ENCODE measurements around the gene GABBR2.

The GABBR2 gene

DNA sequence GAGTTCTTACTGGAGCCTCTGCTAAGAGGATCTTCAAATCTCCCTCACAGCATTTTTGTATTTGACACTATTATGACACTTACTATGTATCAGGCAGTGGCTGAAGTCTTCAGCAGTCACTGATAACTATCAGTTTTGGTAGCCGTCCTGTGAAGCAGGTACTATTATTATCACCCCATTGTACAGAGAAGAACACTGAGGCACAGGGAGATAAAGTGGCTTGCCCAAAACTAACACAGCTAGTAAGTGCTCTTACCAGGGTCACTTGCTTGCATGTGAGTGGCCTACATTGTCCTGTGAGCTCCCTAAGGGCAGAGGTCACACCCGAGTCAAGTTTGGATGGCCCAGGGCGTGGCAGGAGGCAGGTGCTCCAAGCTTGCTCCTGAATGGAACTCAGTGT lies 16.8 kb downstream of the GABBR2 start:
- Histone ChIP-seq H3K4me3 (ENCODE audit: low read depth, low read length) (no peak overlapping the region), H3K9me3 (ENCODE audit: control insufficient read depth, low read length) (no peaks in the 10 kb centered on the region), H3K4me2 (ENCODE audit: low read length) (no peak overlapping the region), H3K27ac (no peak overlapping the region), H3K79me2 (no peaks in the 10 kb centered on the region), H3K36me3 (ENCODE audit: control insufficient read depth, insufficient read depth, low read length) (no peaks in the 10 kb centered on the region), H3K4me1 (peaks cover 1% of the 10 kb centered on the region), H3K9ac (no peak overlapping the region), H3K27me3 (ENCODE audit: control insufficient read depth, insufficient read depth, low read length) (no peaks in the 10 kb centered on the region), H2AFZ (no peak overlapping the region)
- TF ChIP-seq, protein P1, sequence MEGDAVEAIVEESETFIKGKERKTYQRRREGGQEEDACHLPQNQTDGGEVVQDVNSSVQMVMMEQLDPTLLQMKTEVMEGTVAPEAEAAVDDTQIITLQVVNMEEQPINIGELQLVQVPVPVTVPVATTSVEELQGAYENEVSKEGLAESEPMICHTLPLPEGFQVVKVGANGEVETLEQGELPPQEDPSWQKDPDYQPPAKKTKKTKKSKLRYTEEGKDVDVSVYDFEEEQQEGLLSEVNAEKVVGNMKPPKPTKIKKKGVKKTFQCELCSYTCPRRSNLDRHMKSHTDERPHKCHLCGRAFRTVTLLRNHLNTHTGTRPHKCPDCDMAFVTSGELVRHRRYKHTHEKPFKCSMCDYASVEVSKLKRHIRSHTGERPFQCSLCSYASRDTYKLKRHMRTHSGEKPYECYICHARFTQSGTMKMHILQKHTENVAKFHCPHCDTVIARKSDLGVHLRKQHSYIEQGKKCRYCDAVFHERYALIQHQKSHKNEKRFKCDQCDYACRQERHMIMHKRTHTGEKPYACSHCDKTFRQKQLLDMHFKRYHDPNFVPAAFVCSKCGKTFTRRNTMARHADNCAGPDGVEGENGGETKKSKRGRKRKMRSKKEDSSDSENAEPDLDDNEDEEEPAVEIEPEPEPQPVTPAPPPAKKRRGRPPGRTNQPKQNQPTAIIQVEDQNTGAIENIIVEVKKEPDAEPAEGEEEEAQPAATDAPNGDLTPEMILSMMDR (IDR thresholded peaks at IDR 0.05): no peak

DNA sequence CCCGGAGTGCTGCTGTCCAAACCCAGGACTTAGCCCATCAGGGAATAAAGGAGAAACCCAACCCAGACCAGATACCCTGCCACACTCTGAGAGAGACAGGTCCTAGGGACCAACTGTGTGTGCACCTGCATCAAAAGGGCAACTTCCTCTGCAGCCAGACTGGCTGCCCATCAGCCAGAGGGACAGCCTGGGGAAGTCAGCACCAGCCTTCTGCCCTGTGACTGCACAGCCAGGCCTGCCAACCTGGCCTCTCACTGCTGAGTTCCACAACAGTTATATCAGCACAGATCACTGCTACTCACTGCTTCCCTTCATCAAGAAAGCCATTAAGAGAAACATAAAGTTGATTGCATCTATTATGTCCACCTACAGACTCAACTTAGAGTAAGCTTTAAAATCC lies 18.0 kb downstream of the GABBR2 start:
- no peaks in the 10 kb centered on the region for H3K27me3 ChIP-seq (ENCODE audit: control insufficient read depth, insufficient read depth, low read length)
- H3K36me3 ChIP-seq (ENCODE audit: control insufficient read depth, insufficient read depth, low read length): no peaks in the 10 kb centered on the region
- no peak overlapping the region for H3K4me3 ChIP-seq (ENCODE audit: low read depth, low read length)
- H3K79me2 ChIP-seq: no peaks in the 10 kb centered on the region
- no peak overlapping the region for H2AFZ ChIP-seq
- H3K9ac ChIP-seq: no peak overlapping the region
- no peak overlapping the region for H3K27ac ChIP-seq
- peaks cover 2% of the 10 kb centered on the region for H3K4me1 ChIP-seq
- no peaks in the 10 kb centered on the region for H3K9me3 ChIP-seq (ENCODE audit: control insufficient read depth, low read length)
- TF ChIP-seq, protein P1 (IDR thresholded peaks at IDR 0.05): no peak
- no peak overlapping the region for H3K4me2 ChIP-seq (ENCODE audit: low read length)

GRCh38 chr9:98688710-98689495 lies 19.8 kb downstream of the GABBR2 start:
- Histone ChIP-seq H3K9ac (no peak overlapping the region), H3K27ac (no peak overlapping the region), H3K4me1 (peaks cover 2% of the 10 kb centered on the region), H3K36me3 (ENCODE audit: control insufficient read depth, insufficient read depth, low read length) (no peaks in the 10 kb centered on the region), H3K79me2 (no peaks in the 10 kb centered on the region), H3K27me3 (ENCODE audit: control insufficient read depth, insufficient read depth, low read length) (no peaks in the 10 kb centered on the region), H3K4me2 (ENCODE audit: low read length) (no peak overlapping the region), H3K9me3 (ENCODE audit: control insufficient read depth, low read length) (no peaks in the 10 kb centered on the region), H2AFZ (no peak overlapping the region), H3K4me3 (ENCODE audit: low read depth, low read length) (no peak overlapping the region)
- TF ChIP-seq, protein P1 (IDR thresholded peaks at IDR 0.05): no peak

DNA sequence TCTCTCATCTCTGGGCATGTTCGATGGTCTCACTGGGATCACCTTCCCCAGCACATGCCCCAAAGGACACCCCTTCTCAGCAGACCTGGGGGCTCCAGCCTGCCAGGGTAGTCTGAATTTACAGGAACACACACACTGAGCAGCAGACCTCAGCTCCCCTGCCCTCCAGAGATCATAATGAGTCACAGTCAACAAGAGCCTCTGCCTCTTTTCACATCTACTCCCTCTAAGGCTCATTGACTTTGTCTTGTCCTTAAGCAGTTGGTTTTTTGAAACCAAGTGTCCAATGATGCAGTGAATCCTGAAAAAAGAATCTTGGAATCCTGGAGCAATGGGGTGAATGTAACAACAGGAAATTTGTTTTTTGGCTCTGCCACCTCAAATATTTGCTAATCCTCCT lies 20.8 kb downstream of the GABBR2 start:
- H3K9ac ChIP-seq: no peak overlapping the region
- peaks cover 2% of the 10 kb centered on the region for H3K4me1 ChIP-seq

More for the DNA sequence above, 20.8 kb downstream of the GABBR2 start:
- H2AFZ ChIP-seq: no peak overlapping the region
- TF ChIP-seq, protein P1 (IDR thresholded peaks at IDR 0.05): no peak
- H3K36me3 ChIP-seq (ENCODE audit: control insufficient read depth, insufficient read depth, low read length): no peaks in the 10 kb centered on the region
- no peaks in the 10 kb centered on the region for H3K79me2 ChIP-seq
- H3K27me3 ChIP-seq (ENCODE audit: control insufficient read depth, insufficient read depth, low read length): no peaks in the 10 kb centered on the region
- H3K4me2 ChIP-seq (ENCODE audit: low read length): no peak overlapping the region
- H3K9me3 ChIP-seq (ENCODE audit: control insufficient read depth, low read length): no peaks in the 10 kb centered on the region
- H3K27ac ChIP-seq: no peak overlapping the region
- no peak overlapping the region for H3K4me3 ChIP-seq (ENCODE audit: low read depth, low read length)
